ENCODE data around the gene COL25A1.

The COL25A1 gene

GRCh38 chr4:109211671-109212070, 90.8 kb downstream of the COL25A1 start:
- DNase-seq, result no peak

GRCh38 chr4:109209647-109210046, 92.8 kb downstream of the COL25A1 start:
- DNase-seq, result no peak

GRCh38 chr4:109207898-109208297, 94.6 kb downstream of the COL25A1 start:
- no peak for DNase-seq

GRCh38 chr4:109207061-109207460, 95.4 kb downstream of the COL25A1 start:
- no peak for DNase-seq

- DNase-seq, result no peak
Observed at GRCh38 chr4:109206620-109207019, 95.8 kb downstream of the COL25A1 start.

- no peak for DNase-seq
Observed at GRCh38 chr4:109205186-109205585, 97.3 kb downstream of the COL25A1 start.

GRCh38 chr4:109199585-109199984, 102.9 kb downstream of the COL25A1 start:
- DNase-seq, result no peak

- DNase-seq, result no peak
Observed at GRCh38 chr4:109195646-109196045, 106.8 kb downstream of the COL25A1 start.

- DNase-seq, result no peak
Observed at GRCh38 chr4:109191216-109191615, 111.2 kb downstream of the COL25A1 start.

- DNase-seq, result no peak
Observed at GRCh38 chr4:109186458-109186945, 116.0 kb downstream of the COL25A1 start.

GRCh38 chr4:109185951-109186350, 116.5 kb downstream of the COL25A1 start:
- DNase-seq, result no peak

- DNase-seq, result no peak
Observed at GRCh38 chr4:109185548-109185947, 116.9 kb downstream of the COL25A1 start.

- DNase-seq, result no peak
Observed at GRCh38 chr4:109184491-109184961, 117.9 kb downstream of the COL25A1 start.

- no peak for DNase-seq
Observed at GRCh38 chr4:109183931-109184490, 118.4 kb downstream of the COL25A1 start.

- no peak for DNase-seq
Observed at GRCh38 chr4:109182696-109183095, 119.8 kb downstream of the COL25A1 start.

- no peak for DNase-seq
Observed at GRCh38 chr4:109179061-109179460, 123.4 kb downstream of the COL25A1 start.

- DNase-seq, result no peak
Observed at GRCh38 chr4:109177096-109177810, 125.2 kb downstream of the COL25A1 start.

- no peak for DNase-seq
Observed at GRCh38 chr4:109174224-109174953, 128.1 kb downstream of the COL25A1 start.

GRCh38 chr4:109172301-109172700, 130.2 kb downstream of the COL25A1 start:
- no peak for DNase-seq

GRCh38 chr4:109171070-109171469, 131.4 kb downstream of the COL25A1 start:
- no peak for DNase-seq

GRCh38 chr4:109169170-109169569, 133.3 kb downstream of the COL25A1 start:
- DNase-seq, result no peak

- no peak for DNase-seq
Observed at GRCh38 chr4:109166586-109166985, 135.9 kb downstream of the COL25A1 start.

- no peak for DNase-seq
Observed at GRCh38 chr4:109166126-109166525, 136.3 kb downstream of the COL25A1 start.

- DNase-seq, result no peak
Observed at GRCh38 chr4:109164011-109164410, 138.4 kb downstream of the COL25A1 start.
